ENCODE measurements around the gene MFSD12.

- TF ChIP-seq EZH2phosphoT487 (IDR thresholded peaks at IDR 0.05; ENCODE audit: borderline replicate concordance, low read length) (no peak), CTCF (conservative IDR thresholded peaks at IDR 0.05; ENCODE audit: low read depth, low read length) (no peak)
These were observed 21.4 kb downstream of the MFSD12 start for GRCh38 chr19:3535981-3536380.

All from PC-3 (cell line).